ENCODE data around the gene TDRD9.

Gene TDRD9

GRCh38 chr14:103890821-103891666 is 37.2 kb upstream of the TDRD9 start:
- DNase-seq = no peak

- no peak for DNase-seq
These were observed 36.5 kb upstream of the TDRD9 start for GRCh38 chr14:103891667-103892215.

GRCh38 chr14:103892247-103892646 is 36.0 kb upstream of the TDRD9 start:
- DNase-seq = no peak

GRCh38 chr14:103894034-103894722 is 34.1 kb upstream of the TDRD9 start:
- DNase-seq = no peak

GRCh38 chr14:103894723-103895059 is 33.6 kb upstream of the TDRD9 start:
- DNase-seq = no peak

GRCh38 chr14:103896578-103896977 is 31.7 kb upstream of the TDRD9 start:
- no peak for DNase-seq

GRCh38 chr14:103897075-103897947 is 30.9 kb upstream of the TDRD9 start:
- DNase-seq = peak; percentile 36

GRCh38 chr14:103898204-103898603 is 30.1 kb upstream of the TDRD9 start:
- DNase-seq = no peak

GRCh38 chr14:103898711-103899110 is 29.5 kb upstream of the TDRD9 start:
- DNase-seq = no peak

GRCh38 chr14:103899316-103899715 is 28.9 kb upstream of the TDRD9 start:
- DNase-seq = no peak

GRCh38 chr14:103899833-103900232 is 28.4 kb upstream of the TDRD9 start:
- no peak for DNase-seq

- no peak for DNase-seq
These were observed 23.7 kb upstream of the TDRD9 start for GRCh38 chr14:103904493-103905107.

GRCh38 chr14:103905842-103906456 is 22.3 kb upstream of the TDRD9 start:
- DNase-seq = no peak

- no peak for DNase-seq
These were observed 19.7 kb upstream of the TDRD9 start for GRCh38 chr14:103908580-103908979.

GRCh38 chr14:103909531-103910261 is 18.6 kb upstream of the TDRD9 start:
- no peak for DNase-seq

GRCh38 chr14:103910262-103910935 is 17.9 kb upstream of the TDRD9 start:
- DNase-seq = peak; percentile 75

GRCh38 chr14:103910984-103911383 is 17.3 kb upstream of the TDRD9 start:
- no peak for DNase-seq

GRCh38 chr14:103915616-103916015 is 12.6 kb upstream of the TDRD9 start:
- no peak for DNase-seq

- no peak for DNase-seq
These were observed 11.5 kb upstream of the TDRD9 start for GRCh38 chr14:103916636-103917262.
